NCI-H226 (cell line): ENCODE results near the gene GPRIN2.
A peak's percentile ranks its signal among the peaks of the same experiment; 100 is the strongest.

Source experiments
- DNase-seq: peaks from one replicate; pipeline ENCODE4 v3.0.0-alpha.2; 2015

GPRIN2 gene

GRCh38 chr10:46547541-46548497, 8.6 kb downstream of the GPRIN2 start:
- DNase-seq: no peak

- DNase-seq: no peak
Measured at GRCh38 chr10:46546591-46547540, 9.6 kb downstream of the GPRIN2 start.

GRCh38 chr10:46545861-46546590, 10.4 kb downstream of the GPRIN2 start:
- DNase-seq: no peak

- peak; percentile 50 for DNase-seq
Measured at GRCh38 chr10:46544989-46545791, 11.3 kb downstream of the GPRIN2 start.

GRCh38 chr10:46543466-46544377, 12.7 kb downstream of the GPRIN2 start:
- DNase-seq: no peak

- no peak for DNase-seq
Measured at GRCh38 chr10:46542567-46543465, 13.6 kb downstream of the GPRIN2 start.

GRCh38 chr10:46541735-46542566, 14.5 kb downstream of the GPRIN2 start:
- DNase-seq: no peak

GRCh38 chr10:46541017-46541661, 15.3 kb downstream of the GPRIN2 start:
- no peak for DNase-seq

- no peak for DNase-seq
Measured at GRCh38 chr10:46540412-46541016, 15.9 kb downstream of the GPRIN2 start.

- DNase-seq: no peak
Measured at GRCh38 chr10:46539596-46540411, 16.7 kb downstream of the GPRIN2 start.

GRCh38 chr10:46538717-46539426, 17.6 kb downstream of the GPRIN2 start:
- DNase-seq: no peak

GRCh38 chr10:46538155-46538554, 18.3 kb downstream of the GPRIN2 start:
- DNase-seq: no peak

- DNase-seq: no peak
Measured at GRCh38 chr10:46537309-46537708, 19.1 kb downstream of the GPRIN2 start.

GRCh38 chr10:46536781-46537180, 19.7 kb downstream of the GPRIN2 start:
- DNase-seq: no peak

- DNase-seq: no peak
Measured at GRCh38 chr10:46536171-46536570, 20.3 kb downstream of the GPRIN2 start.
